ENCODE measurements around the gene NCOA7. TPM values are rescaled to one million over a fixed set of nuclear protein-coding genes. Genes with fewer than 3 reads are reported as not detected.
A peak's percentile ranks its signal among the peaks of the same experiment; 100 is the strongest.
"Not testable (repeated sequence)": the region's sequence is repeated elsewhere in the genome, so short reads cannot be mapped to it uniquely, and the experiment has no call there.

The NCOA7 gene
- total RNA-seq, 1 donor from 2014 or later = 21.1 TPM

DNA sequence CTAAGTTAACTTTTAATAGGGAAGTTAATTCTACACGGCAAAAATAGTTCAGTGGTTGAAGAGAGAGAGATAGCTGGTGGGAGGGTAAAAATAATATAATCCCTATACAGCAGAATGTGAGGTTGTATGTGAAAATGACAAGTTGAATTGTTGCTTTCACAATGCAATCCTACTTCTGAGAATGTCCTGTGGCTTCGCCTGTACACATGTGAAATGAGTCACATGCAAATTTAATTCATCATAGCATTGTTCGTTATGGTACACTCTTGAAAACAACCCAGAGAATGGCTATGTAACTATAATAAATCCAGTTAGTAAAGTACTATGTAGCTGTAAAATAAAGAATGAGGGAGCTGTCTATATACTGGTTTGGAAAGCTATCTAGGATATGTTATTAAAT lies 119.8 kb downstream of the NCOA7 start:
- no peak for TF ChIP-seq CTCF (IDR thresholded peaks at IDR 0.05; ENCODE audit: insufficient read depth, low read length, poor library complexity, severe bottlenecking)
- Histone ChIP-seq H3K4me3 (ENCODE audit: low read depth, low read length) (no peak overlapping the region), H3K27me3 (ENCODE audit: control insufficient read depth, insufficient read depth, low read length) (no peaks in the 10 kb centered on the region), H3K36me3 (ENCODE audit: control insufficient read depth, insufficient read depth, low read length) (no peaks in the 10 kb centered on the region)
- no peak for DNase-seq (ENCODE audit: low read depth)

- H3K27me3 ChIP-seq (ENCODE audit: control insufficient read depth, insufficient read depth, low read length); H3K36me3 ChIP-seq (ENCODE audit: control insufficient read depth, insufficient read depth, low read length); DNase-seq (ENCODE audit: low read depth); H3K4me3 ChIP-seq (ENCODE audit: low read depth, low read length): not testable (repeated sequence)
Observed at GRCh38 chr6:125911051-125911451, 120.3 kb downstream of the NCOA7 start.

DNA sequence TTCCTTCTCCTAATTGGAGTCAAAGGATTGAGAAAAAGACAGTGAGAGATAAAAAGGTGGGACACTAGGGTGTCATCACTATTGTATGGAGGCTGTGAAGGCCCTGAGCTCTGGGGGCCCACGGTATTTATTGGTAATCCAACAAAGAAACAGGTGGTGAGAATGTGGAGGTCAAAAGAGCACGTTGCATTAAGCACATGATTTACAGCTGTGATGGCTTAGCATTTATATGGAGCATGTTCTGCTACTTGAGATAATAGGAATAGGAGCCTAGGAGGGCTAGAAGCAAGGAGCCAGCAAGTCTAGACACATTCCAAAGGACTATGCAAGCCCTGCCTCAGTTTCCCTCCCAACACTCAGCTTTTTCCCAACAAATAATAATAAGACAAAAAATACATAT lies 121.7 kb downstream of the NCOA7 start:
- not testable (repeated sequence) for H3K36me3 ChIP-seq (ENCODE audit: control insufficient read depth, insufficient read depth, low read length); DNase-seq (ENCODE audit: low read depth); H3K4me3 ChIP-seq (ENCODE audit: low read depth, low read length)

GRCh38 chr6:125913145-125913544 lies 122.4 kb downstream of the NCOA7 start:
- no peak overlapping the region for H3K4me3 ChIP-seq (ENCODE audit: low read depth, low read length)
- TF ChIP-seq CTCF (IDR thresholded peaks at IDR 0.05; ENCODE audit: insufficient read depth, low read length, poor library complexity, severe bottlenecking) = no peak
- no peaks in the 10 kb centered on the region for H3K27me3 ChIP-seq (ENCODE audit: control insufficient read depth, insufficient read depth, low read length)
- H3K36me3 ChIP-seq (ENCODE audit: control insufficient read depth, insufficient read depth, low read length) = no peaks in the 10 kb centered on the region
- no peak for DNase-seq (ENCODE audit: low read depth)

More for the DNA sequence above, 121.7 kb downstream of the NCOA7 start:
- not testable (repeated sequence) for H3K27me3 ChIP-seq (ENCODE audit: control insufficient read depth, insufficient read depth, low read length)

- Histone ChIP-seq H3K4me3 (ENCODE audit: low read depth, low read length) (no peak overlapping the region), H3K36me3 (ENCODE audit: control insufficient read depth, insufficient read depth, low read length) (no peaks in the 10 kb centered on the region), H3K27me3 (ENCODE audit: control insufficient read depth, insufficient read depth, low read length) (no peaks in the 10 kb centered on the region)
- DNase-seq (ENCODE audit: low read depth) = peak; percentile 93
- TF ChIP-seq CTCF (IDR thresholded peaks at IDR 0.05; ENCODE audit: insufficient read depth, low read length, poor library complexity, severe bottlenecking) = no peak
Observed at GRCh38 chr6:125913864-125914351, 123.1 kb downstream of the NCOA7 start.

- no peak overlapping the region for H3K4me3 ChIP-seq (ENCODE audit: low read depth, low read length)
- DNase-seq (ENCODE audit: low read depth) = no peak
- H3K27me3 ChIP-seq (ENCODE audit: control insufficient read depth, insufficient read depth, low read length) = no peaks in the 10 kb centered on the region
- H3K36me3 ChIP-seq (ENCODE audit: control insufficient read depth, insufficient read depth, low read length) = peaks cover under 1% of the 10 kb centered on the region
- no peak for TF ChIP-seq CTCF (IDR thresholded peaks at IDR 0.05; ENCODE audit: insufficient read depth, low read length, poor library complexity, severe bottlenecking)
Observed at GRCh38 chr6:125918230-125918629, 127.5 kb downstream of the NCOA7 start.

Data from kidney epithelial cell (primary cell).